D341Med (cell line): Measurements from ENCODE around the gene RALGPS1.

Experiments
- DNase-seq: peaks from one replicate; pipeline ENCODE4 v3.0.0; 2012; ENCODE audit warnings: low spot score

The RALGPS1 gene

GRCh38 chr9:127099664-127100063, 185.1 kb downstream of the RALGPS1 start:
- DNase-seq: no peak

GRCh38 chr9:127102176-127102575, 187.6 kb downstream of the RALGPS1 start:
- no peak for DNase-seq

GRCh38 chr9:127102788-127103187, 188.2 kb downstream of the RALGPS1 start:
- no peak for DNase-seq

GRCh38 chr9:127104581-127105311, 190.2 kb downstream of the RALGPS1 start:
- no peak for DNase-seq

- DNase-seq: no peak
Measured at GRCh38 chr9:127105805-127106465, 191.4 kb downstream of the RALGPS1 start.

GRCh38 chr9:127106466-127106855, 191.9 kb downstream of the RALGPS1 start:
- DNase-seq: no peak

- DNase-seq: no peak
Measured at GRCh38 chr9:127107171-127107928, 192.8 kb downstream of the RALGPS1 start.

GRCh38 chr9:127107929-127108876, 193.6 kb downstream of the RALGPS1 start:
- no peak for DNase-seq

GRCh38 chr9:127109212-127109711, 194.7 kb downstream of the RALGPS1 start:
- DNase-seq: no peak

GRCh38 chr9:127112056-127112455, 197.5 kb downstream of the RALGPS1 start:
- DNase-seq: no peak

- DNase-seq: no peak
Measured at GRCh38 chr9:127112735-127113161, 198.2 kb downstream of the RALGPS1 start.

GRCh38 chr9:127113191-127113972, 198.8 kb downstream of the RALGPS1 start:
- no peak for DNase-seq

- no peak for DNase-seq
Measured at GRCh38 chr9:127114606-127115005, 200.0 kb downstream of the RALGPS1 start.

- no peak for DNase-seq
Measured at GRCh38 chr9:127116088-127116726, 201.6 kb downstream of the RALGPS1 start.

GRCh38 chr9:127116957-127117356, 202.4 kb downstream of the RALGPS1 start:
- DNase-seq: no peak

- no peak for DNase-seq
Measured at GRCh38 chr9:127117801-127118200, 203.2 kb downstream of the RALGPS1 start.

- no peak for DNase-seq
Measured at GRCh38 chr9:127118597-127119319, 204.2 kb downstream of the RALGPS1 start.

- no peak for DNase-seq
Measured at GRCh38 chr9:127119320-127119709, 204.7 kb downstream of the RALGPS1 start.

GRCh38 chr9:127121628-127122175, 207.1 kb downstream of the RALGPS1 start:
- no peak for DNase-seq
